Loucy (cell line): Measurements from ENCODE around the gene ADAMTS2.

Experiments
- CTCF ChIP-seq: fragments of 200-600 bp; sonication (generic); conservative IDR thresholded peaks from 2 replicates; pipeline ENCODE4 v1.5.1; 2014; ENCODE audit warnings: mild to moderate bottlenecking, antibody characterized with exemption, low read length
- EZH2phosphoT487 ChIP-seq: fragments of 200-600 bp; IDR thresholded peaks from 2 replicates; pipeline ENCODE4 v1.6.1; 2018; ENCODE audit warnings: antibody characterized with exemption, mild to moderate bottlenecking, moderate library complexity, borderline replicate concordance

GRCh38 chr5:179317411-179318220, 27.6 kb downstream of the ADAMTS2 start:
- TF ChIP-seq CTCF (no peak), EZH2phosphoT487 (no peak)
